Endothelial cell (in vitro differentiated cells): ENCODE measurements around the gene LRP5. TPM values are rescaled to one million over a fixed set of nuclear protein-coding genes. Genes with fewer than 3 reads are reported as not detected.

Experiments
- DNase-seq: peaks from one replicate; pipeline ENCODE4 v3.0.0; 2021; ENCODE audit warnings: low spot score
- H3K27ac Mint-ChIP-seq: one replicate; pipeline ENCODE4 v1.8.0; 2021; ENCODE audit warnings: mixed read lengths, inconsistent platforms; ENCODE audit not compliant: unreplicated experiment
- H3K27me3 Mint-ChIP-seq: one replicate; pipeline ENCODE4 v1.8.0; 2021; ENCODE audit warnings: mild to moderate bottlenecking, moderate library complexity, mixed read lengths, inconsistent platforms; ENCODE audit not compliant: unreplicated experiment
- H3K36me3 Mint-ChIP-seq: one replicate; pipeline ENCODE4 v1.8.0; 2021; ENCODE audit warnings: mild to moderate bottlenecking, low read depth, mixed read lengths, inconsistent platforms; ENCODE audit not compliant: unreplicated experiment
- H3K4me1 Mint-ChIP-seq: one replicate; pipeline ENCODE4 v1.8.0; 2021; ENCODE audit warnings: mild to moderate bottlenecking, mixed read lengths, inconsistent platforms; ENCODE audit not compliant: unreplicated experiment
- H3K4me3 Mint-ChIP-seq: one replicate; pipeline ENCODE4 v1.8.0; 2021; ENCODE audit warnings: mild to moderate bottlenecking, mixed read lengths, inconsistent platforms; ENCODE audit not compliant: unreplicated experiment
- H3K9me3 Mint-ChIP-seq: one replicate; pipeline ENCODE4 v1.8.0; 2021; ENCODE audit warnings: mixed read lengths, inconsistent platforms; ENCODE audit not compliant: unreplicated experiment
- CTCF ChIP-seq: fragments of 200-600 bp; sonication (generic); IDR thresholded peaks from one replicate; pipeline ENCODE4 v1.5.0; 2021; ENCODE audit warnings: antibody characterized with exemption; ENCODE audit not compliant: unreplicated experiment
- total RNA-seq: library from RNA; stranded (reverse); fragmentation: NEBNext Ultra II Directional; extraction: Animal tissue kit (Norgen Biotek cat#: 25700); gene quantifications from one replicate; pipeline ENCODE4 v1.2.1, GENCODE V29; 2021; ENCODE audit not compliant: unreplicated experiment

The LRP5 gene
- total RNA-seq, 1 donor from 2014 or later, result 72.3 TPM

GRCh38 chr11:68373815-68374501 is 61.6 kb downstream of the LRP5 start:
- H3K9me3 Mint-ChIP-seq, result peaks cover 4% of the 10 kb centered on the region
- no peak overlapping the region for H3K27ac Mint-ChIP-seq
- TF ChIP-seq CTCF, result no peak
- H3K36me3 Mint-ChIP-seq, result peaks cover 22% of the 10 kb centered on the region
- peaks cover 18% of the 10 kb centered on the region for H3K27me3 Mint-ChIP-seq
- DNase-seq, result no peak
- no peak overlapping the region for H3K4me3 Mint-ChIP-seq
- peaks cover 26% of the 10 kb centered on the region for H3K4me1 Mint-ChIP-seq

- no peak for DNase-seq
- no peak overlapping the region for H3K27ac Mint-ChIP-seq
- TF ChIP-seq CTCF, result no peak
- H3K36me3 Mint-ChIP-seq, result peaks cover 22% of the 10 kb centered on the region
- H3K27me3 Mint-ChIP-seq, result peaks cover 18% of the 10 kb centered on the region
- H3K4me1 Mint-ChIP-seq, result peaks cover 32% of the 10 kb centered on the region
- peaks cover 4% of the 10 kb centered on the region for H3K9me3 Mint-ChIP-seq
- H3K4me3 Mint-ChIP-seq, result no peak overlapping the region
These were observed 62.1 kb downstream of the LRP5 start for GRCh38 chr11:68374531-68374930.

GRCh38 chr11:68375337-68375736 is 62.9 kb downstream of the LRP5 start:
- DNase-seq, result no peak
- Mint-ChIP-seq H3K36me3 (peaks cover 28% of the 10 kb centered on the region), H3K4me1 (peaks cover 40% of the 10 kb centered on the region), H3K27me3 (peaks cover 25% of the 10 kb centered on the region), H3K27ac (no peak overlapping the region), H3K9me3 (peaks cover 4% of the 10 kb centered on the region), H3K4me3 (no peak overlapping the region)
- no peak for TF ChIP-seq CTCF

GRCh38 chr11:68375766-68376165 is 63.4 kb downstream of the LRP5 start:
- Mint-ChIP-seq H3K36me3 (peaks cover 24% of the 10 kb centered on the region), H3K4me3 (no peak overlapping the region)
- no peak for TF ChIP-seq CTCF

GRCh38 chr11:68377389-68377795 is 65.0 kb downstream of the LRP5 start:
- Mint-ChIP-seq H3K9me3 (no peaks in the 10 kb centered on the region), H3K27ac (no peak overlapping the region), H3K27me3 (peaks cover 20% of the 10 kb centered on the region), H3K4me3 (no peak overlapping the region), H3K4me1 (peaks cover 46% of the 10 kb centered on the region), H3K36me3 (peaks cover 11% of the 10 kb centered on the region)
- no peak for DNase-seq
- no peak for TF ChIP-seq CTCF

More at GRCh38 chr11:68375766-68376165, 63.4 kb downstream of the LRP5 start:
- Mint-ChIP-seq H3K9me3 (peaks cover 4% of the 10 kb centered on the region), H3K27me3 (peaks cover 26% of the 10 kb centered on the region), H3K27ac (no peak overlapping the region), H3K4me1 (peaks cover 44% of the 10 kb centered on the region)
- no peak for DNase-seq
